WTC11 (cell line): Measurements from ENCODE around the gene SMIM11.
"Not testable (repeated sequence)": the region's sequence is repeated elsewhere in the genome, so short reads cannot be mapped to it uniquely, and the experiment has no call there.

Experiments
- CTCF ChIP-seq: fragments of 200-600 bp; IDR thresholded peaks from 2 replicates; pipeline ENCODE4 v1.8.0; 2022; ENCODE audit warnings: antibody characterized with exemption
- SMAD3 ChIP-seq: sonication (generic); formaldehyde crosslinking; IDR thresholded peaks from 2 replicates; pipeline ENCODE4 v1.8.0; 2022; ENCODE audit warnings: missing genetic modification reagents, mild to moderate bottlenecking, borderline replicate concordance
- ZNF232 ChIP-seq: sonication (generic); formaldehyde crosslinking; IDR thresholded peaks from 2 replicates; pipeline ENCODE4 v1.8.0; 2022; ENCODE audit warnings: mild to moderate bottlenecking, missing genetic modification reagents

- not testable (repeated sequence) for TF ChIP-seq ZNF232 (CRISPR knock-in tag); CTCF; SMAD3 (CRISPR knock-in tag)
Observed at GRCh38 chr21:34400522-34400921, 25.2 kb downstream of the SMIM11 start.
